ENCODE results near the gene PNMA6A. TPM values are rescaled to one million over a fixed set of nuclear protein-coding genes. Genes with fewer than 3 reads are reported as not detected.

The PNMA6A gene
- total RNA-seq, 1 donor: 1.1 TPM

GRCh38 chrX:153030801-153031200, 41.5 kb upstream of the PNMA6A start:
- Histone ChIP-seq H3K36me3 (ENCODE audit: insufficient read depth, low read length) (no peaks in the 10 kb centered on the region), H3K27me3 (ENCODE audit: insufficient read depth, low read length) (no peaks in the 10 kb centered on the region), H2AFZ (ENCODE audit: low read length) (no peak overlapping the region), H4K20me1 (ENCODE audit: insufficient read depth, low read length) (no peaks in the 10 kb centered on the region), H3K4me1 (ENCODE audit: insufficient read depth, low read length) (peaks cover 5% of the 10 kb centered on the region), H3K4me3 (ENCODE audit: insufficient read depth, low read length) (no peak overlapping the region), H3K9me3 (ENCODE audit: low read depth, low read length) (no peaks in the 10 kb centered on the region), H3K27ac (ENCODE audit: low read depth, low read length) (no peak overlapping the region), H3K4me2 (ENCODE audit: insufficient read depth, low read length) (no peak overlapping the region), H3K79me2 (ENCODE audit: insufficient read depth, low read length) (no peaks in the 10 kb centered on the region)
- TF ChIP-seq CTCF (IDR thresholded peaks at IDR 0.05; ENCODE audit: extremely low read depth, low read depth, low read length): no peak
- DNase-seq (ENCODE audit: insufficient read length, low spot score, missing footprints): no peak

- H2AFZ ChIP-seq (ENCODE audit: low read length): peak overlapping the region; percentile 53
- TF ChIP-seq CTCF (IDR thresholded peaks at IDR 0.05; ENCODE audit: extremely low read depth, low read depth, low read length): peak; percentile 57
- peak overlapping the region; percentile 61 for H3K4me2 ChIP-seq (ENCODE audit: insufficient read depth, low read length)
- H3K4me1 ChIP-seq (ENCODE audit: insufficient read depth, low read length): peaks cover 5% of the 10 kb centered on the region
- peak overlapping the region; percentile 61 for H3K4me3 ChIP-seq (ENCODE audit: insufficient read depth, low read length)
- peak; percentile 94 for DNase-seq (ENCODE audit: insufficient read length, low spot score, missing footprints)
- H3K79me2 ChIP-seq (ENCODE audit: insufficient read depth, low read length): no peaks in the 10 kb centered on the region
- no peaks in the 10 kb centered on the region for H3K36me3 ChIP-seq (ENCODE audit: insufficient read depth, low read length)
- H3K9me3 ChIP-seq (ENCODE audit: low read depth, low read length): no peaks in the 10 kb centered on the region
- no peaks in the 10 kb centered on the region for H4K20me1 ChIP-seq (ENCODE audit: insufficient read depth, low read length)
- H3K27ac ChIP-seq (ENCODE audit: low read depth, low read length): no peak overlapping the region
- no peaks in the 10 kb centered on the region for H3K27me3 ChIP-seq (ENCODE audit: insufficient read depth, low read length)
Measured at GRCh38 chrX:153032397-153033118, 39.7 kb upstream of the PNMA6A start.

- no peak overlapping the region for H3K27ac ChIP-seq (ENCODE audit: low read depth, low read length)
- no peaks in the 10 kb centered on the region for H3K9me3 ChIP-seq (ENCODE audit: low read depth, low read length)
- H3K79me2 ChIP-seq (ENCODE audit: insufficient read depth, low read length): no peaks in the 10 kb centered on the region
- H3K4me1 ChIP-seq (ENCODE audit: insufficient read depth, low read length): no peaks in the 10 kb centered on the region
- H3K4me2 ChIP-seq (ENCODE audit: insufficient read depth, low read length): no peak overlapping the region
- no peaks in the 10 kb centered on the region for H4K20me1 ChIP-seq (ENCODE audit: insufficient read depth, low read length)
- H3K4me3 ChIP-seq (ENCODE audit: insufficient read depth, low read length): no peak overlapping the region
- H2AFZ ChIP-seq (ENCODE audit: low read length): no peak overlapping the region
- DNase-seq (ENCODE audit: insufficient read length, low spot score, missing footprints): no peak
- H3K27me3 ChIP-seq (ENCODE audit: insufficient read depth, low read length): peaks cover 4% of the 10 kb centered on the region
- no peaks in the 10 kb centered on the region for H3K36me3 ChIP-seq (ENCODE audit: insufficient read depth, low read length)
- TF ChIP-seq CTCF (IDR thresholded peaks at IDR 0.05; ENCODE audit: extremely low read depth, low read depth, low read length): no peak
Measured at GRCh38 chrX:153049093-153049492, 23.2 kb upstream of the PNMA6A start.

GRCh38 chrX:153052534-153052933, 19.7 kb upstream of the PNMA6A start:
- Histone ChIP-seq H3K4me1 (ENCODE audit: insufficient read depth, low read length) (no peaks in the 10 kb centered on the region), H2AFZ (ENCODE audit: low read length) (no peak overlapping the region), H3K4me3 (ENCODE audit: insufficient read depth, low read length) (no peak overlapping the region), H3K36me3 (ENCODE audit: insufficient read depth, low read length) (no peaks in the 10 kb centered on the region), H4K20me1 (ENCODE audit: insufficient read depth, low read length) (no peaks in the 10 kb centered on the region), H3K27me3 (ENCODE audit: insufficient read depth, low read length) (peaks cover 26% of the 10 kb centered on the region), H3K27ac (ENCODE audit: low read depth, low read length) (no peak overlapping the region), H3K4me2 (ENCODE audit: insufficient read depth, low read length) (no peak overlapping the region), H3K79me2 (ENCODE audit: insufficient read depth, low read length) (no peaks in the 10 kb centered on the region), H3K9me3 (ENCODE audit: low read depth, low read length) (no peaks in the 10 kb centered on the region)
- DNase-seq (ENCODE audit: insufficient read length, low spot score, missing footprints): no peak
- TF ChIP-seq CTCF (IDR thresholded peaks at IDR 0.05; ENCODE audit: extremely low read depth, low read depth, low read length): no peak

All from osteoblast (primary cell).